PC-3 (cell line): Measurements from ENCODE around the gene SORL1.

ENCODE experiments used
- EZH2 ChIP-seq: fragments of 300-600 bp; sonication (generic); IDR thresholded peaks from one replicate; pipeline ENCODE4 v1.6.1; 2017; ENCODE audit warnings: antibody characterized with exemption, mild to moderate bottlenecking, low read length; ENCODE audit not compliant: unreplicated experiment
- EZH2phosphoT487 ChIP-seq: fragments of 300-600 bp; sonication (generic); IDR thresholded peaks from 2 replicates; pipeline ENCODE4 v1.6.1; 2018; ENCODE audit warnings: mild to moderate bottlenecking, antibody characterized with exemption, low read length, borderline replicate concordance
- TF ChIP-seq, protein P1 (sequence below): fragments of 300-600 bp; sonication (generic); conservative IDR thresholded peaks from 2 replicates; pipeline ENCODE4 v1.5.1; 2017; ENCODE audit warnings: antibody characterized with exemption, low read depth, mild to moderate bottlenecking, low read length

DNA sequence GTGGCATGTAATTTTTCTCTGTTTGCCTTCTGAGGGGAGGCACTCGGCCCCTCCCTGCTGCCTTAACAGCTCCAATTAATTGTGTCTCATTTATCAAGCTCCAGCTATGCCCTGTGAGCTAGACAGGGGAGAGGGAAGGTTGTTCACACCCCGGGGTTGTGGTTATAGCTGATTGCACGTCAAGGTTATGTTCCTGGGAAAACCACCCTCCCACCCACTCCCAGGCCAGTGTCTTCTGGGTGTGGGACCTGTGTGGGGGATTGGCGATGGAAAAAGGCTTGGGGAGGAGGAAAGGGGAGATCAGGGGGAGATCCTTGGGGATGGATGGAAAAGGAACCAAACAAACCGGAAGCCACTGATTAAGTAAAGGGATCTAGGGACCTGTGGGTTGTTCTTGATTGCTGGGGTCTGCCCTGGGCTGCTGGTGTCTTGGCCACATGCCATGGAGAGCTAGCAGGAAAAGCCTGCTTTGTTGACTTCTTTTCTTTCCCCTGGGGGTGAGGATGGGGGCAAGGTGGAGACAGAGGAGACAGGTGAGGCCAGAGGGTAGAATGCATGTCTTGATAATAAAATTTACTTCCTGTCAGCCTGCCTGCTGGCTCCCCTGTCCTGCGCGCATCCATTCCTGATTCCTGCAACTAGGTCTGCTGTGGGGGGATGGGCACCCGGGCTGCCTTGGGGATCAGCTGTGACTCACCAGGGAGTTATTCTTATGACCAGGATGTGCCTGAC is 14.1 kb downstream of the SORL1 start:
- TF ChIP-seq, protein P1, sequence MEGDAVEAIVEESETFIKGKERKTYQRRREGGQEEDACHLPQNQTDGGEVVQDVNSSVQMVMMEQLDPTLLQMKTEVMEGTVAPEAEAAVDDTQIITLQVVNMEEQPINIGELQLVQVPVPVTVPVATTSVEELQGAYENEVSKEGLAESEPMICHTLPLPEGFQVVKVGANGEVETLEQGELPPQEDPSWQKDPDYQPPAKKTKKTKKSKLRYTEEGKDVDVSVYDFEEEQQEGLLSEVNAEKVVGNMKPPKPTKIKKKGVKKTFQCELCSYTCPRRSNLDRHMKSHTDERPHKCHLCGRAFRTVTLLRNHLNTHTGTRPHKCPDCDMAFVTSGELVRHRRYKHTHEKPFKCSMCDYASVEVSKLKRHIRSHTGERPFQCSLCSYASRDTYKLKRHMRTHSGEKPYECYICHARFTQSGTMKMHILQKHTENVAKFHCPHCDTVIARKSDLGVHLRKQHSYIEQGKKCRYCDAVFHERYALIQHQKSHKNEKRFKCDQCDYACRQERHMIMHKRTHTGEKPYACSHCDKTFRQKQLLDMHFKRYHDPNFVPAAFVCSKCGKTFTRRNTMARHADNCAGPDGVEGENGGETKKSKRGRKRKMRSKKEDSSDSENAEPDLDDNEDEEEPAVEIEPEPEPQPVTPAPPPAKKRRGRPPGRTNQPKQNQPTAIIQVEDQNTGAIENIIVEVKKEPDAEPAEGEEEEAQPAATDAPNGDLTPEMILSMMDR: no peak
- no peak for TF ChIP-seq EZH2phosphoT487
- no peak for TF ChIP-seq EZH2
